Gastroesophageal sphincter (tissue), 4 donors: ENCODE data around the gene SLC25A21. TPM values are rescaled to one million over a fixed set of nuclear protein-coding genes. Genes with fewer than 3 reads are reported as not detected.

ENCODE experiments used
- ATAC-seq: fragments of 150-250 bp; one replicate; pipeline ENCODE4 v1.9.1; 2016; ENCODE audit warnings: mild to moderate bottlenecking, moderate library complexity
- H3K27ac ChIP-seq, 4 donors: fragments of 200-600 bp; sonication (generic) in 3 of 4; 1 replicate in 3 of 4; 2 replicates in 1 of 4; pipeline ENCODE4 v1.5.1; 2016 to 2019
- H3K27me3 ChIP-seq: fragments of 200-600 bp; sonication (generic); one replicate; pipeline ENCODE4 v1.5.1; 2019
- H3K36me3 ChIP-seq, 2 donors: fragments of 200-600 bp; sonication (generic); one replicate each; pipeline ENCODE4 v1.5.1; 2019; ENCODE audit warnings: control low read depth in 1 of 2
- H3K4me1 ChIP-seq, 3 donors: fragments of 200-600 bp; sonication (generic); 1 replicate in 2 of 3; 2 replicates in 1 of 3; pipeline ENCODE4 v1.5.1; 2016 to 2019; ENCODE audit warnings: control low read depth in 2 of 3
- H3K4me3 ChIP-seq, 2 donors: fragments of 200-600 bp; sonication (generic); one replicate each; pipeline ENCODE4 v1.5.1; 2019; ENCODE audit warnings: mild to moderate bottlenecking in 1 of 2, moderate library complexity in 1 of 2
- H3K9me3 ChIP-seq, 3 donors: fragments of 200-600 bp; sonication (generic); one replicate each; pipeline ENCODE4 v1.5.1; 2017 to 2019; ENCODE audit warnings: control low read depth in 2 of 3
- EP300 ChIP-seq: sonication (generic); formaldehyde crosslinking; IDR thresholded peaks from one replicate; pipeline ENCODE4 v1.6.1; 2017; ENCODE audit warnings: antibody characterized with exemption, mild to moderate bottlenecking
- POLR2A ChIP-seq, 2 donors: fragments of 450-650 bp; IDR thresholded peaks; one replicate each; pipeline ENCODE4 v1.6.1; 2017; ENCODE audit warnings: antibody characterized with exemption in 2 of 2, mild to moderate bottlenecking in 2 of 2, moderate library complexity in 1 of 2
- POLR2AphosphoS5 ChIP-seq: sonication (generic); formaldehyde crosslinking; IDR thresholded peaks from one replicate; pipeline ENCODE4 v1.6.1; 2017; ENCODE audit warnings: antibody characterized with exemption
- WGBS, 2 donors: methylation state at CpG; one replicate each; pipeline ENCODE4 v1.1.5; 2018; ENCODE audit warnings: low coverage in 1 of 2; 5-methylcytosine and 5-hydroxymethylcytosine counted together
- total RNA-seq, 4 donors: library from RNA; depleted of rRNA; stranded (reverse); fragments of >200 nt; gene quantifications; one replicate each; pipeline ENCODE4 v1.1.0, GENCODE V29; 2016
- TF ChIP-seq, protein P1 (sequence below), 4 experiments: fragments of 200-600 bp in 2 of 4; fragments of 450-650 bp in 2 of 4; sonication (generic) in 1 of 4; IDR thresholded peaks; one replicate each; pipeline ENCODE4 v1.5.1; 2017 to 2019; ENCODE audit warnings: antibody characterized with exemption in 4 of 4, mild to moderate bottlenecking in 2 of 4, moderate library complexity in 2 of 4

Gene SLC25A21
- total RNA-seq, 4 donors from 2014 or later, result 0.40 to 1.5 (median 1.3) TPM

DNA sequence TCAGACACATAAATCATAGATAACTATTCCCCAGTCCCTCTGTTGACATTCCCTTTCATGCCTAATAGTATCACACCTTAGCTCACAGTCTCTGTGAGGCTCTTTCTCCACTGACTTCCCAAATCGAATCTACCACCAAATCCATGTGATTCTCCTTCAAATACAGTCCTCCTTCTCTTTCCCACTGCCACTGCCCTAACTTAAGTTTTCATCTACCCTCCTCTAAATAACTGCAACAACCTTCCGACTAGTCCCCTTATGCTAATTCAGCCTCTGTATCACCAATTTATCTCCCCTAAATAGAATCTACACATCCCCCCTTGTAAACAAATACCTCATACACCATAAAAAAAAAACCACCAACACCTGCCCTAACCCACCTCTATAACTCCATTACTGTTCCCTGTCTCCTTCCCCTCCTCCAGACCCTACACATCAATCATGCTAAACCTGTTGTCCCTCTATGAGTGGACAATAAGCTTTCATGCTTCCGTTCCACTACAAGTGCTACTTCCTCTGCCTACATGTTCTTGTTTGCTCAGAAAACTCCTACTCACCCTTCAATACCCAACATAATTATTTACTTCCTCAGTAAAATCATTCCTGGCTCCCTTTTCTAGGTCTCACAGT, 39.0 kb downstream of the SLC25A21 start:
- Histone ChIP-seq H3K9me3 (no peaks in the 10 kb centered on the region), H3K36me3 (no peaks in the 10 kb centered on the region), H3K27ac (no peak overlapping the region), H3K4me3 (no peak overlapping the region), H3K27me3 (no peaks in the 10 kb centered on the region), H3K4me1 (no peaks in the 10 kb centered on the region)
- TF ChIP-seq, protein P1, sequence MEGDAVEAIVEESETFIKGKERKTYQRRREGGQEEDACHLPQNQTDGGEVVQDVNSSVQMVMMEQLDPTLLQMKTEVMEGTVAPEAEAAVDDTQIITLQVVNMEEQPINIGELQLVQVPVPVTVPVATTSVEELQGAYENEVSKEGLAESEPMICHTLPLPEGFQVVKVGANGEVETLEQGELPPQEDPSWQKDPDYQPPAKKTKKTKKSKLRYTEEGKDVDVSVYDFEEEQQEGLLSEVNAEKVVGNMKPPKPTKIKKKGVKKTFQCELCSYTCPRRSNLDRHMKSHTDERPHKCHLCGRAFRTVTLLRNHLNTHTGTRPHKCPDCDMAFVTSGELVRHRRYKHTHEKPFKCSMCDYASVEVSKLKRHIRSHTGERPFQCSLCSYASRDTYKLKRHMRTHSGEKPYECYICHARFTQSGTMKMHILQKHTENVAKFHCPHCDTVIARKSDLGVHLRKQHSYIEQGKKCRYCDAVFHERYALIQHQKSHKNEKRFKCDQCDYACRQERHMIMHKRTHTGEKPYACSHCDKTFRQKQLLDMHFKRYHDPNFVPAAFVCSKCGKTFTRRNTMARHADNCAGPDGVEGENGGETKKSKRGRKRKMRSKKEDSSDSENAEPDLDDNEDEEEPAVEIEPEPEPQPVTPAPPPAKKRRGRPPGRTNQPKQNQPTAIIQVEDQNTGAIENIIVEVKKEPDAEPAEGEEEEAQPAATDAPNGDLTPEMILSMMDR (IDR thresholded peaks at IDR 0.05), result no peak
- TF ChIP-seq POLR2AphosphoS5 (no peak), EP300 (no peak), POLR2A (IDR thresholded peaks at IDR 0.05) (no peak)
- 80 to 90% methylated on average over 1 to 3 of the region's 3 CpGs for WGBS, 2 donors
- ATAC-seq, result no peak

DNA sequence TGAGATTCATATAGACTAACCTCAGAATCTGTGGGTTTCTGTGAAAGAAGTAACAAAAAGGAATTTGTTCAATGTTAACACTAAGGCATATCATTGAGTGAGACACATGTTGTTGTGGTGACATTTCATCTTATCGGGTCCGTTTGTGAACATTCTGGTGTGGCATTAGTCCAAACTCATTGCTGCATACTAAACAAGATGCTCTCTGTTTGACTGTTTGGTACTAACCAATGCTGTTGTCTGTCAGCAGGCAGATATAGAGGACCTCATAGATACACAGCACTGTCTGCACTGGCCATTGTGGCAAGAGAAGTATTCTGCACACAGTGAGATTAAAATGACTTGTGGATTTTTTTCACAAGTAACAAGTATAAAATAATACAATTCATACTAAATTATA, 41.2 kb downstream of the SLC25A21 start:
- 58 to 81% methylated on average over 2 of the region's 2 CpGs for WGBS, 2 donors
- Histone ChIP-seq H3K27me3 (no peaks in the 10 kb centered on the region), H3K4me1 (no peaks in the 10 kb centered on the region), H3K4me3 (no peak overlapping the region), H3K27ac (no peak overlapping the region), H3K9me3 (no peaks in the 10 kb centered on the region), H3K36me3 (no peaks in the 10 kb centered on the region)
- TF ChIP-seq EP300 (no peak), POLR2AphosphoS5 (no peak), POLR2A (IDR thresholded peaks at IDR 0.05) (no peak)
- TF ChIP-seq, protein P1 (IDR thresholded peaks at IDR 0.05), result no peak
- no peak for ATAC-seq

DNA sequence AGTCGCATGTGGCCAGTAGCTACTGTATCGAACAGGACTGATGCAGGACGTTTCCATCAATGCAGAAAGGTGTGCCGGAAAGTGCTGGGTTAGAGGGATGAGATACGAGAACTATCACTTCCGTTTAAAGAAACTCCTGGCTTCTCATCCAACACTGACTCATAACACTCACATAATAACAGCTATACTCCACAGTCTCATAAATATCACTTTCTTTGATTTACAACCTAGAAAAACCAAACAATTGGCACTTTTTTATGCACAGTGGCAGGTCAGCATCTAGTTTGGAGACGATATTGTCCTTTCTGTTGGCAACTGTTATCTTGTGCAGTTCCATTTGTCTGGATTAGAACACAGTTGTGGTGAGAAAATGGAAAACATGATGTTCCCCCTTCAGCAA, 43.4 kb downstream of the SLC25A21 start:
- no peaks in the 10 kb centered on the region for H3K36me3 ChIP-seq
- H3K27ac ChIP-seq, result no peak overlapping the region
- no peak overlapping the region for H3K4me3 ChIP-seq
- no peaks in the 10 kb centered on the region for H3K9me3 ChIP-seq
- H3K4me1 ChIP-seq, result no peaks in the 10 kb centered on the region
- H3K27me3 ChIP-seq, result no peaks in the 10 kb centered on the region
- 79 to 85% methylated on average over 7 of the region's 7 CpGs for WGBS, 2 donors
- TF ChIP-seq, protein P1 (IDR thresholded peaks at IDR 0.05), result no peak
- TF ChIP-seq POLR2AphosphoS5 (no peak), POLR2A (IDR thresholded peaks at IDR 0.05) (no peak), EP300 (no peak)
- ATAC-seq, result no peak

DNA sequence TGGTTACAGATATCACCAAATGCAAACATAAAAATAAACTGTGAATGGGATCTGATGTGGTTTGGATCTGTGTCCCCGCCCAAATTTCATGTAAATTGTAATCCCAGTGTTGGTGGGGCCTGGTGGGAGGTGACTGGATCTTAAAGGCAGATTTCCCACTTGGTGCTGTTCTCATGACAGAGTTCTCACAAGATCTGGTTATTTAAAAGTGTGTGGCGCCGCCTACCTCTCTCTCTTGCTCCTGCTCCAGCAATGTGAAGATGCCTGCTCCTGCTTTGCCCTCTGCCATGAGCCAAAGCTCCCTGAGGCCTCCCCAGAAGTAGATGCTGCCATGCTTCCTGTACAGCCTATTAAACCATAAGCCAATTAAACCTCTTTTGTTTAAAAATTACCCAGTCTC, 47.8 kb downstream of the SLC25A21 start:
- Histone ChIP-seq H3K27me3 (no peaks in the 10 kb centered on the region), H3K4me3 (no peak overlapping the region), H3K36me3 (no peaks in the 10 kb centered on the region), H3K4me1 (no peaks in the 10 kb centered on the region), H3K27ac (no peak overlapping the region), H3K9me3 (no peaks in the 10 kb centered on the region)
- TF ChIP-seq POLR2A (IDR thresholded peaks at IDR 0.05) (no peak), POLR2AphosphoS5 (no peak), EP300 (no peak)
- TF ChIP-seq, protein P1 (IDR thresholded peaks at IDR 0.05), result no peak
- ATAC-seq, result no peak
- WGBS, 2 donors, result 96 to 100% methylated on average over 3 of the region's 3 CpGs

DNA sequence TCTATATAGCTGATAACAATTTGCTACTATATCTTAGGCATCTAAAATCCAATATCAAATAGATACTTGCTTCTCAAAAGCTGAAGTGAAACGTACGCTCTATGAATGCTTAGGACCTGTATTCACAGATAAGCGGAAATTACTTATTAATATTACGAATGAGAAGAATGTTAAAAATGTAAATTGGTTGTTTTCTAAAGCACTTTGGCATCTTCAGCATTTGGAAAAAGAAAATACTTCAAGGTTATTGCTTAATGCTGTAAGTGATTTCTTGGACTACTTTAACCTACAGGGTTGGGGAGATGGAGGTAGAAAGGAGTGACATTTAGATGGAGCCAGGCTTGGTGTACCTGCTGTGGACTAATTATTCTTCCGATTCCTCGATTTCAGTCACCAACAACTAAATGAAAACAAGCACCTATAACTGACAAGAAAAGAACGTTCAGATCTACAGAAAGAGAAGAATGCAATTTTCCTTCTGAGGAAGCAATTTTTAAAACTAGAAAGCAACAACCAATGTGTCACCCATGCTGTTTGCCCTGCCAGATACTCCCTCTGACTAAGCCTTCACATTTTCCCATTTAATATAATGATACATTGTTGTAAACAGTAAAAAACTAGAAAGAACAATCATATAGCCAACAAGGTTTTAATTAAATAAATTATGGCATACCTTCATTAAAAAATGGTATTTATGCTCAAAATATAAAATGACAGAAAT, 49.3 kb downstream of the SLC25A21 start:
- TF ChIP-seq EP300 (no peak), POLR2A (IDR thresholded peaks at IDR 0.05) (no peak), POLR2AphosphoS5 (no peak)
- TF ChIP-seq, protein P1 (IDR thresholded peaks at IDR 0.05), result no peak
- Histone ChIP-seq H3K27me3 (no peaks in the 10 kb centered on the region), H3K27ac (no peak overlapping the region), H3K4me1 (no peaks in the 10 kb centered on the region), H3K36me3 (no peaks in the 10 kb centered on the region), H3K4me3 (no peak overlapping the region), H3K9me3 (peaks cover 0 to 10% (median 0%) of the 10 kb centered on the region in 3 donors)
- WGBS, 2 donors, result 81 to 83% methylated on average over 6 to 7 of the region's 7 CpGs
- no peak for ATAC-seq
